Activated CD8-positive, alpha-beta memory T cell treated with anti-CD3 and anti-CD28 coated beads for 4 hours (primary cell): ENCODE data around the gene CLDN15.
A peak's percentile ranks its signal among the peaks of the same experiment; 100 is the strongest.
"Not testable (repeated sequence)": the region's sequence is repeated elsewhere in the genome, so short reads cannot be mapped to it uniquely, and the experiment has no call there.

Experiments
- DNase-seq, 2 donors: peaks; one replicate each; pipeline ENCODE4 v3.0.0-alpha.2; 2020; ENCODE audit warnings: low read depth in 2 of 2

The CLDN15 gene

GRCh38 chr7:101222275-101222830 lies 15.2 kb downstream of the CLDN15 start:
- DNase-seq: no peak

GRCh38 chr7:101220295-101220694 lies 17.3 kb downstream of the CLDN15 start:
- no peak for DNase-seq

- no peak for DNase-seq
Measured at GRCh38 chr7:101218236-101219125, 19.1 kb downstream of the CLDN15 start.

- DNase-seq: peak; percentile 94 to 95
Measured at GRCh38 chr7:101217388-101218235, 20.0 kb downstream of the CLDN15 start, which contains the start of the genes PLOD3 and ZNHIT1. Gene PLOD3, minus strand, starts transcription at chr7:101217581. Its CDS starts 307 bp downstream, at chr7:101217274. Gene ZNHIT1, plus strand, starts transcription at chr7:101218165. Its CDS starts 31 bp downstream, at chr7:101218196.

- DNase-seq: no peak
Measured at GRCh38 chr7:101216860-101217387, 20.7 kb downstream of the CLDN15 start.

- DNase-seq: no peak
Measured at GRCh38 chr7:101216001-101216859, 21.4 kb downstream of the CLDN15 start.

- DNase-seq: no peak
Measured at GRCh38 chr7:101212014-101212413, 25.6 kb downstream of the CLDN15 start.

- no peak for DNase-seq
Measured at GRCh38 chr7:101211501-101211900, 26.1 kb downstream of the CLDN15 start.

GRCh38 chr7:101210143-101210542 lies 27.5 kb downstream of the CLDN15 start:
- DNase-seq: no peak

- no peak for DNase-seq
Measured at GRCh38 chr7:101208794-101209193, 28.8 kb downstream of the CLDN15 start.

- DNase-seq: no peak
Measured at GRCh38 chr7:101207459-101207858, 30.1 kb downstream of the CLDN15 start.

- no peak for DNase-seq
Measured at GRCh38 chr7:101206665-101207042, 30.9 kb downstream of the CLDN15 start.

- no peak for DNase-seq
Measured at GRCh38 chr7:101205901-101206664, 31.5 kb downstream of the CLDN15 start.

- DNase-seq: not testable (repeated sequence)
Measured at GRCh38 chr7:101203740-101204738, 33.6 kb downstream of the CLDN15 start.

- no peak for DNase-seq
Measured at GRCh38 chr7:101202603-101202918, 35.0 kb downstream of the CLDN15 start.

- DNase-seq: no peak
Measured at GRCh38 chr7:101201695-101202602, 35.7 kb downstream of the CLDN15 start.

- DNase-seq: no peak
Measured at GRCh38 chr7:101200862-101201599, 36.6 kb downstream of the CLDN15 start, which contains the start of gene MOGAT3. Gene MOGAT3, minus strand, starts transcription at chr7:101201036. Its CDS starts 182 bp downstream, at chr7:101200854.
